Adrenal gland (tissue), 12 donors: ENCODE results near the gene PHGDH. TPM values are rescaled to one million over a fixed set of nuclear protein-coding genes. Genes with fewer than 3 reads are reported as not detected.

ENCODE experiments used
- DNase-seq, 7 donors: peaks; one replicate each; pipeline ENCODE4 v3.0.0-alpha.2; 2019 to 2020
- H3K27ac ChIP-seq, 5 donors: fragments of 200-600 bp; sonication (generic) in 4 of 5; 1 replicate in 3 of 5; 2 replicates in 2 of 5; pipeline versions ENCODE4 v1.5.1 to v1.8.0; 2016 to 2020; ENCODE audit warnings: mild to moderate bottlenecking in 1 of 5
- H3K27me3 ChIP-seq: fragments of 200-600 bp; 2 replicates; pipeline ENCODE4 v1.8.0; 2021
- H3K36me3 ChIP-seq, 2 donors: fragments of 200-600 bp; replicated peaks in 1 of 2; 1 replicate in 1 of 2; 2 replicates in 1 of 2; pipeline versions ENCODE4 v1.5.1 to v1.8.0; 2018 to 2022
- H3K4me1 ChIP-seq, 2 donors: fragments of 200-600 bp; replicated peaks in 1 of 2; 1 replicate in 1 of 2; 2 replicates in 1 of 2; pipeline versions ENCODE4 v1.5.1 to v1.8.0; 2018 to 2021
- H3K4me3 ChIP-seq, 4 donors: fragments of 200-600 bp; sonication (generic) in 3 of 4; one replicate each; pipeline ENCODE4 v1.5.1; 2016 to 2018
- H3K9me3 ChIP-seq, 3 donors: fragments of 200-600 bp; sonication (generic) in 1 of 3; replicated peaks in 1 of 3; 1 replicate in 2 of 3; 2 replicates in 1 of 3; pipeline versions ENCODE4 v1.5.1 to v1.8.0; 2016 to 2021
- CTCF ChIP-seq, 6 experiments: fragments of 450-650 bp in 4 of 6; fragments of 200-600 bp in 2 of 6; sonication (generic) in 1 of 6; IDR thresholded peaks; 1 replicate in 5 of 6; 2 replicates in 1 of 6; pipeline versions ENCODE4 v1.5.1 to v1.8.0; 2016 to 2021; ENCODE audit warnings: antibody characterized with exemption in 6 of 6, mild to moderate bottlenecking in 2 of 6, moderate library complexity in 1 of 6
- POLR2A ChIP-seq, 2 donors: fragments of 450-650 bp; IDR thresholded peaks; one replicate each; pipeline ENCODE4 v1.6.1; 2017; ENCODE audit warnings: antibody characterized with exemption in 2 of 2, mild to moderate bottlenecking in 2 of 2, moderate library complexity in 1 of 2
- WGBS, 4 donors: extraction: QIAGEN DNeasy Blood & Tissue Kit in 2 of 4; methylation state at CpG; one replicate each; pipeline versions ENCODE4 v1.1.5 to v1.1.7; 2013 to 2017; 5-methylcytosine and 5-hydroxymethylcytosine counted together
- intact Hi-C, 2 donors: fragments of 100-400 bp; cut with DNase I; formaldehyde crosslinking; loops; one replicate each; pipeline versions ENCODE4 v1.14.1 to v1.15.0; 2022 to 2023
- polyA plus RNA-seq, 3 donors: library from polyadenylated mRNA; stranded (reverse); fragments of 200-250 nt in 2 of 3; fragments of 350-450 nt in 1 of 3; fragmentation: Illumina TruSeq in 1 of 3; extraction: RNeasy Lipid Tissue Mini Kit (QIAGEN cat#74804) in 1 of 3; gene quantifications; one replicate each; pipeline ENCODE4 v1.2.3, GENCODE V29; 2013 to 2014
- total RNA-seq, 9 donors: library from RNA; depleted of rRNA in 4 of 9; stranded (reverse); fragments of >200 nt in 4 of 9; fragments of 120-200 nt in 1 of 9; fragmentation: NEBNext Ultra II Directional in 1 of 9; extraction: Animal tissue kit (Norgen Biotek cat#: 25700) in 1 of 9; gene quantifications; one replicate each; pipeline versions ENCODE4 v1.1.0 to v1.2.4, GENCODE V29; 2013 to 2023
- donor health status: healthy with polysubstance abuse.
- donor health status: Bipolar disorder and iron deficiency.
- donor health status: DM: yes; HTN: yes; CAD: no.
- donor health status: DM: no; HTN: no; CAD: no.
- donor health status: DM: no; HTN: no; CAD: no.
- donor health status: DM: yes; HTN: yes; CAD: no.

PHGDH gene
- total and polyA plus RNA-seq, 12 donors, result 1.8 to 27.7 (median 3.6) TPM

- no peak overlapping the region for H3K4me3 ChIP-seq
- no peaks in the 10 kb centered on the region for H3K36me3 ChIP-seq
- 71 to 85% (median 81%) methylated on average over 7 of the region's 7 CpGs for WGBS, 4 donors
- no peak for DNase-seq
- H3K27ac ChIP-seq, result no peak overlapping the region
- no peaks in the 10 kb centered on the region for H3K4me1 ChIP-seq
- TF ChIP-seq POLR2A (IDR thresholded peaks at IDR 0.05), result no peak
- TF ChIP-seq CTCF (IDR thresholded peaks at IDR 0.05), result no peak
- peaks cover 6% of the 10 kb centered on the region for H3K27me3 ChIP-seq
- intact Hi-C loops, result no loop called here
- no peaks in the 10 kb centered on the region for H3K9me3 ChIP-seq
These were observed 63.2 kb downstream of the PHGDH start for GRCh38 chr1:119774746-119775490.

- WGBS, 4 donors, result 92 to 95% (median 94%) methylated on average over 6 of the region's 6 CpGs
- Histone ChIP-seq H3K36me3 (no peaks in the 10 kb centered on the region), H3K9me3 (no peaks in the 10 kb centered on the region), H3K27me3 (no peaks in the 10 kb centered on the region), H3K27ac (no peak overlapping the region), H3K4me1 (no peaks in the 10 kb centered on the region), H3K4me3 (no peak overlapping the region)
- no peak for DNase-seq
- intact Hi-C loops, result no loop called here
- TF ChIP-seq CTCF (IDR thresholded peaks at IDR 0.05) (no peak), POLR2A (IDR thresholded peaks at IDR 0.05) (no peak)
These were observed 66.6 kb downstream of the PHGDH start for GRCh38 chr1:119778359-119778758.

- 84 to 92% (median 91%) methylated on average over 13 of the region's 13 CpGs for WGBS, 4 donors
- intact Hi-C loops, result no loop called here
These were observed 67.3 kb downstream of the PHGDH start for GRCh38 chr1:119778886-119779560.

More at GRCh38 chr1:119778886-119779560, 67.3 kb downstream of the PHGDH start:
- no peaks in the 10 kb centered on the region for H3K4me1 ChIP-seq
- no peaks in the 10 kb centered on the region for H3K27me3 ChIP-seq
- TF ChIP-seq POLR2A (IDR thresholded peaks at IDR 0.05), result no peak
- TF ChIP-seq CTCF (IDR thresholded peaks at IDR 0.05), result no peak
- no peak overlapping the region for H3K27ac ChIP-seq
- no peaks in the 10 kb centered on the region for H3K36me3 ChIP-seq
- H3K9me3 ChIP-seq, result no peaks in the 10 kb centered on the region
- no peak overlapping the region for H3K4me3 ChIP-seq
- DNase-seq, result no peak
